ENCODE data around the gene SMURF1. TPM values are rescaled to one million over a fixed set of nuclear protein-coding genes. Genes with fewer than 3 reads are reported as not detected.

SMURF1 gene
- total RNA-seq, 6 experiments from 2014 or later = 17.8 to 23.4 (median 21.3) TPM

GRCh38 chr7:98996150-98996552 is 147.8 kb downstream of the SMURF1 start:
- Mint-ChIP-seq H3K4me3 (no peak overlapping the region), H3K9me3 (no peaks in the 10 kb centered on the region), H3K27me3 (ENCODE audit: insufficient read depth) (no peaks in the 10 kb centered on the region; the same call in 1 of the 2 replicates), H3K27ac (no peak overlapping the region), H3K4me1 (ENCODE audit: low read depth) (peaks cover 7% of the 10 kb centered on the region), H3K36me3 (ENCODE audit: low read depth) (peaks cover 21% of the 10 kb centered on the region)
- no peak for TF ChIP-seq CTCF (IDR thresholded peaks at IDR 0.05)
- DNase-seq = no peak

- no peak for TF ChIP-seq CTCF (IDR thresholded peaks at IDR 0.05)
- H3K27me3 Mint-ChIP-seq (ENCODE audit: insufficient read depth) = no peaks in the 10 kb centered on the region
- H3K4me3 Mint-ChIP-seq = no peak overlapping the region
- peaks cover 2% of the 10 kb centered on the region for H3K4me1 Mint-ChIP-seq (ENCODE audit: low read depth)
- no peak overlapping the region for H3K27ac Mint-ChIP-seq
- DNase-seq = no peak
- H3K9me3 Mint-ChIP-seq = no peaks in the 10 kb centered on the region
- H3K36me3 Mint-ChIP-seq (ENCODE audit: low read depth) = peaks cover 16% of the 10 kb centered on the region
These were observed 148.3 kb downstream of the SMURF1 start for GRCh38 chr7:98995523-98996149.

GRCh38 chr7:98995111-98995510 is 148.8 kb downstream of the SMURF1 start:
- Mint-ChIP-seq H3K27me3 (ENCODE audit: insufficient read depth) (no peaks in the 10 kb centered on the region), H3K36me3 (ENCODE audit: low read depth) (peaks cover 16% of the 10 kb centered on the region), H3K9me3 (no peaks in the 10 kb centered on the region), H3K4me3 (no peak overlapping the region), H3K27ac (no peak overlapping the region), H3K4me1 (ENCODE audit: low read depth) (no peaks in the 10 kb centered on the region; the same call in 1 of the 2 replicates)
- no peak for DNase-seq
- no peak for TF ChIP-seq CTCF (IDR thresholded peaks at IDR 0.05)

- Mint-ChIP-seq H3K27ac (no peak overlapping the region), H3K4me3 (no peak overlapping the region), H3K9me3 (no peaks in the 10 kb centered on the region), H3K4me1 (ENCODE audit: low read depth) (no peaks in the 10 kb centered on the region), H3K36me3 (ENCODE audit: low read depth) (peaks cover 16% of the 10 kb centered on the region), H3K27me3 (ENCODE audit: insufficient read depth) (no peaks in the 10 kb centered on the region)
- DNase-seq = no peak
- no peak for TF ChIP-seq CTCF (IDR thresholded peaks at IDR 0.05)
These were observed 149.6 kb downstream of the SMURF1 start for GRCh38 chr7:98994046-98994944.

- H3K27me3 Mint-ChIP-seq (ENCODE audit: insufficient read depth) = no peaks in the 10 kb centered on the region
- no peaks in the 10 kb centered on the region for H3K4me1 Mint-ChIP-seq (ENCODE audit: low read depth)
- no peak overlapping the region for H3K27ac Mint-ChIP-seq
- H3K9me3 Mint-ChIP-seq = no peaks in the 10 kb centered on the region
- peaks cover 21% of the 10 kb centered on the region for H3K36me3 Mint-ChIP-seq (ENCODE audit: low read depth)
- peak; percentile 25; the same call in 1 of the 2 replicates for TF ChIP-seq CTCF (IDR thresholded peaks at IDR 0.05)
- DNase-seq = no peak
- no peak overlapping the region for H3K4me3 Mint-ChIP-seq
These were observed 150.6 kb downstream of the SMURF1 start for GRCh38 chr7:98993024-98993897.

All from HFFc6 (cell line).